HG03045 (cell line): ENCODE data around the gene GALNT5.
"Not testable (repeated sequence)": the region's sequence is repeated elsewhere in the genome, so short reads cannot be mapped to it uniquely, and the experiment has no call there.

ENCODE experiments used
- ATAC-seq: cut with Tn5 transposase; IDR thresholded peaks from one replicate; pipeline ENCODE4 v1.9.1; 2021; ENCODE audit warnings: mild to moderate bottlenecking, moderate library complexity; ENCODE audit not compliant: unreplicated experiment

The GALNT5 gene

DNA sequence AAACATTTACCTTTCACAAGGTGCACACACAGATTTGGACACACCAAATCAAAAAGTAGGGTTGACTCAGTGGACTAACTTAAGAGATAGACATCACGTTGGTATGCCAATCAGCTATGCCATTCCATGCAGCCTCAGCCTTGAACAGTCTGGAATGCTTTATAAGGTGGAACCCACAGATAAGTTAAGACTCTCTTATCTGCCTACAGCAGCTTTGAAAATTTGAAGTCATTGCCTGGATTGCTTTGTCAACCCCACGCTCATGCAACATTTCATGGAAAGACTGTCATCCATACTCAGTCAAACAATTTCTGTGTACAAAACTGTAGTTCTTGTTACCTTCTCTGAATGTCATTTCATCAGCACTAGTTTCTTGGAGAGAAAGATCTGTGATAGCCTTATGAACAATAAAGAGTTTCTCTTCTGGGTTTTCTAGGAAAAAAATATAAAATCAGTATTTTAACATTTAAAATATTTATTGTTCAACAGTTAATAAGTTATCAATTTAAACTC is 66.9 kb downstream of the GALNT5 start:
- ATAC-seq: no peak

- no peak for ATAC-seq
Observed at GRCh38 chr2:157325786-157326185, 68.3 kb downstream of the GALNT5 start, which contains the start of gene ERMN. Gene ERMN, minus strand, starts transcription at chr2:157325824. Its CDS starts 182 bp downstream, at chr2:157325642.

DNA sequence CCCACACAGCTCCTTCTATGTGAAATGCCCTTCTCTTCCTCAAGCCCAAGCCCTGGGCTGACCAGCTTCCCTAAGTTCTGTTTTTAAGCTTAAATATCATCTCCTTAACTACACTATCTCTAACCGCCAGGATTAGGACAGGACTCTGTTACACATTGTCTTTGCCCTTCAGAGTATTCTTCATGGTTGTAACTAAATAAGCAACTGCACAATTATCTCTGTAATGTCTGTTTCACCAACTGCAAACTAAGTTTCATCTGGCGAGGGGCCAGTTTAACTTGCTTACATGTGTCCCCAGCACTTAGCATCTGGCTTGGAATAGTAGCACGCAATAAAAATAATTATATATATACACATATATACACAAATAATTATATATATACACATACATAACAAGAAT is 69.2 kb downstream of the GALNT5 start:
- ATAC-seq: no peak

- peak; percentile 28 for ATAC-seq
Observed at GRCh38 chr2:157327200-157327599, 69.7 kb downstream of the GALNT5 start.

GRCh38 chr2:157327621-157328500 is 70.4 kb downstream of the GALNT5 start:
- ATAC-seq: peak; percentile 97

DNA sequence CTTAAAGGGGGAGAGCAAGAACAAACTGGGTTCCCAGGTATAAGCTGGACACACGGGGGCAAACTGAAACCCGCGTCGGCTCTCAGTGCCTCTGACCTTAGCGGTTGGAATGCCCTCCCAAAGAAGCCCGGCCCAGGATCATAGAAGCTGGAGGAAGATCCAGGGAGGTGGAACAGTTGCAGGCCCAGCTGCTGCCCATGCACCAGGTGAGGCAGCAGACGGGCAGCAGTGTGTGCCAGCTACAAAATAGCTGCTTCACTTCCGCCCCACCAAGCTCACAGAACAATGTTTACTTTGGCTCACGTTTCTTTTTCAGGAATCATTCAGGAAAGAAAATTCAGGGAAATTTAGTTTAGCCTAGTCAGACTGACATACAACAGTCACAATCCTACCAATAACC is 72.0 kb downstream of the GALNT5 start:
- ATAC-seq: no peak

DNA sequence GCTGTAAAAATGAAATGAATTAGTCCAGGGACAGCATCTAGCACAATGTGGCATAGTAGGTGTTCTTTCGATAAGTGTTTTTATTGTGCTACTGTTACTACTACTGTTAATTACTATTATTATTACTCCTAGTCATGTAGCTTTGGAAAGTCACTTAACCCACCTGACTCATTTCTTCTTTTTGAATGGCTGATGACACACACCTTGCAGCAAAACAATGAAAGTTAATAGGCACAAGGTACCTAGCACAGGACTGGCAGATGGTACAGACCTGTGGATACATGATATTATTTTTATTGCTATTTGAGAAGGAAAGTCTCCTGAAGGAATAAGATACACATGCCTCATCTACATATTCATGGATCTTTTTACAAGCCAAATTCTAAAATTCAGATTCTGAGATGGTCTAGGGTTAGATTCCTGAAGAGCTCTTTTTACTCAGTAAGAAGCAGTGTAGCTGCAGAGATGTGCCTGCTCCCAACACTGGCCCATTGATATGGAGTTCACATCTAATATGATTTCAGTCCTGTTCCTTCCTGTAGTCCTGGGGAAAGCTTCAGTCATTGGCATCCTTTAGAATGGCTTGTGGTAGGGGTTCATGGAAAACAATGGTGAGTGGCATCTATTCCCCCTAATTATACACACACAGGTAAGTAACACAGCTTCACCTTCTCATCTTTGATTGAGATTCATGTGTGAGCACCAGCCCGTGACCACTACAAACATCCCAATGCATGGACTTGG is 76.0 kb downstream of the GALNT5 start:
- ATAC-seq: no peak

DNA sequence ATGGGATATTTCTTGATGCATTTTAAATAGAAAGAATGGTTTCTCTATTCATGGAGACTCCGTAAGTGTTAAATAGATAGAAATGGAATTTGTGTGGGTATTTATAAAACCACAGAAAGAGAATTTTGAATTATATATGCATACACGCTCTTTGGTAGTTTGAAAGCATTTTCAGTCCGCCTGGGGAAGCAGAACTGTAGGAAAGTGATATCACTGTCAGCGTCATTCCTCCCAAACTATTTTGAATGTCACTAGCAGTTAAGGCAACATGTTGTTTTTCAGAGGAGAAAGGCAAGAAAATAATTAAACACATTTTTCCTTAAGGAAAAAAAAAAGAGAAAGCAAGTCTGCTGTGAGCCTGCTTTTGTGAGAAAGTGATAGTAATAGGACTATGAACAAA is 76.8 kb downstream of the GALNT5 start:
- no peak for ATAC-seq

DNA sequence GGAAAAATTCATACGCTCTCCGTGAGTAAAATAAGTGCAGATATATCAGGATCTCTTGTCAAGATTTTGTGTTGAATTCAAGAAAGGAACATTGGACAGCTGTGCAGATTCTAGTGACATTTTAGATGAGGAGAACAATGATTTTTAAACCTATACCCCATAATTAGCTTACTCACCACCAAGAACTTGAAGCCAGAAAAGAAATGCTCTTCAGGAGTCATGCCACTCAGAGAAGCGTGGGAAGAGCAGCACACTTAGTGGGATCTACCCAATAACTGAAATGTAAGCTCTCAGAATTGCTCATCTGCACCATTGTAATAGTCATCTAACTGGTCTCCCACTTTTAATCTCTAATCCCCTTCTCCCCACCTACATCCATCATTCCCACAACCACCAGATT is 77.3 kb downstream of the GALNT5 start:
- no peak for ATAC-seq

DNA sequence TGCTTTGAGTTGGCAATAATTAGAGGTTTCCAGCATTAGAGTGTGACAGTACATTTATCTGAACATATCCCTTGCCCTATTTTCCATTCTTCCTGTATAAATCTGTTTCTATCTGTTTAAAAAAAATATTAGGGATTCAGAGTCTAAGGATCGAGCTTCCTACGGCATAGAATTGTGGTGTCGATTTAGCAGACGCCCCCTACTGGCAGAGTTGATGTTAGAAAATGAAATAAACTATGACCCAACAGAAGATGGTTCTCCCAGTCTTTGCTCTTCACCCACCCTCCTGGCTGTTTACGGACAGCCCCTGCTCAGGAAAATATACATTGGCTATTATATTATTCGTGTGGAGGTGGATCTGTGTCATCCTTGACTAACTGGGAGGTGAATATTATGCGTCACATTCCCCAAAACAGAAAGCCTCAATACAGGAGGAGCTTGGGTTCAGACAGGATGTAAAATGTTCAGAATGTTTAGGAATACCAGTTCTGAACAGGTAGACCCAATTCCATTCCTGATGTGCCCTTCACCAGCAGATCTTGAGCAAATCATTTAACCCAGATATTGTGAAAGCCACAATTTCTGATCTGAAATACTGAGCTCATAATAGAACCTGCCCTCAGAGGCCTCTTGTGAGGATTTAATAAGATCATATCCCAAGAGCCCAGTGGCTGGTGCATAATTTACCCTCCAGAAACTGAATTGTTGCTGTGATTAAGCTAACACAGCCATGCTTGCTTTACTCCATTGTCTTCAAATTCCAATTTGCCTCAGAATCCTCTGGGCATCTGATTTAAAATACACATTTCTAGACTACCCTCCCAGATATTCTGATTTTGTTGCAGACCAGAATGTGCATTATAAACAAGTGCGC is 78.9 kb downstream of the GALNT5 start:
- no peak for ATAC-seq

DNA sequence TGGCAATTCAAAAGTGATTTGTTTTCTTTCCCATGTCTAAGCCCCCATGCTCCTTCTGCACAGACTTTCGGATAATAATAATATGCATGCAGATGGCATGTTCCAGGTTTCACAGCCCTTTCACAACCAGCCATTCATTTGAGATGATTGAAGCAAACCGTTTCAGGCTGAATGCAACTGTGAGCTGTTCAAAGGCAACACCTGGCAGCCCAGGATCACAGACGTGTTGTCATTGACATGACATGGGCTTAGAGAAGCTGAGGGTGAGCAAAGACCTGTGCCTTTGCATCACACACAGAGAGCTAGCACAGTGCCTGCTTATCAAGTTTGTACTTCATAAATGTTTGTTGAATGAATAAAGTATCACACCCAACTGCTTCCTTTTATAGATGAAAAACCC is 80.5 kb downstream of the GALNT5 start:
- ATAC-seq: no peak

DNA sequence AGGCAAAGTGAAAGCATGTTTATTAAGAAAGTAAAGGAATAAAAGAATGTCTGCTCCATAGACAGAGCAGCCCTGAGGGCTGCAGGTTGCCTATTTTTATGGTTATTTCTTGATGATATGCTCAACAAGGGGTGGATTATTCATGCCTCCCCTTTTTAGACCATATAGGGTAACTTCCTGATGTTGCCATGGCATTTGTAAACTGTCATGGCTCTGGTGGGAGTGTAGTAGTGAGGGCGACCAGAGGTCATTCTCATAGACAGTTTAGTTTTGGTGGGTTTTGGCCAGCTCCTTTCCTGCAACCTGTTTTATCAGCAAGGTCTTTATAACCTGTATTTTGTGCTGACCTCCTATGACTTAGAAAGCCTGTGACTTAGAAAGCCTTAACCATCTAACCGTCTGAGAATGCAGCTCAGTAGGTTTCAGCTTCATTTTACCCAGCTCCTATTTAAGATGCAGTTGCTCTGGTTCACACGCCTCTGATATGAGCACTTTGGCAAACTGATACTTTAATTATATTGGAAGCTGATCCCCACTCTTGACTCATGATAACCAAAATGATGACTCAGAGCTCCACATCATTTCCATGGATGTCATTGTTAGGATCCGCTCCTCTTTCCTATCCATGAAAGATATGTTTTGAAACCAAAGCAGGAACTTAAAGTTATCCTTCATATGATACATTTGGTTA is 82.6 kb downstream of the GALNT5 start:
- no peak for ATAC-seq

- ATAC-seq: not testable (repeated sequence)
Observed at GRCh38 chr2:157341381-157341780, 83.9 kb downstream of the GALNT5 start.

DNA sequence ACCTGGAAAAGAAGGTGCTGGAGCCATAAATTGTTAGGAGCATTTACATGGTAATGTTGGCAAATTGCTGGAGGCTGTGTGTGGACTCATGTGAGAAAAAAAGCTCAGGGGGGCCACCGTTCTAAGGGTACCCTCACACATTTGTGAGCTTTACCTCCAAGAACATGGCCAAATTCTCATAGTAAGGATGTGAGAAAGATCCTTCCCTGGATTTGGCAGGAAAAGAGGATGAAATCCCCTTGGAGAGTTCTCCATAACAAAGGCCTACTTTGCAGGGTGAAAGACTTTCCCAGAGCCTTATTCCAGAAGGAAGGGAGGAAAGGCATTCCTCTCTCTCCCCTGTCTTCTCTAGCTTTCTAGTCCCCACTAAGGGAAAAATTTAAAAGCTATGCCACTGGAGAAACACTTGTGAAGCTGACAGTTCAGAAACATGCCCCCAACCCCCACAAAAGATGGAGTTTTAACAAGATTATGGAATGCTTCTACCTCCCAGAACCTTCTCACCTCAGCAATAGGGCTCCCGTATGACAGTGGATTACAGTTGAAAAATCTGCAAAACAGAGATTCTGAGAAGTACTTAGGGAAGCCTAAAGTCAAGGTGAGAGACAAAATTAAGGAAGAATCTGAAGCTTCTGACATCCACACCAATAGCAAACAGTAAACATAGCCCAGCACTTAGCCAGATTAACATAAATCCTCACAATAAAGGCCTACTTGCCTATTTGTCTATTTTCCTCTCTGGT is 88.3 kb downstream of the GALNT5 start:
- no peak for ATAC-seq

DNA sequence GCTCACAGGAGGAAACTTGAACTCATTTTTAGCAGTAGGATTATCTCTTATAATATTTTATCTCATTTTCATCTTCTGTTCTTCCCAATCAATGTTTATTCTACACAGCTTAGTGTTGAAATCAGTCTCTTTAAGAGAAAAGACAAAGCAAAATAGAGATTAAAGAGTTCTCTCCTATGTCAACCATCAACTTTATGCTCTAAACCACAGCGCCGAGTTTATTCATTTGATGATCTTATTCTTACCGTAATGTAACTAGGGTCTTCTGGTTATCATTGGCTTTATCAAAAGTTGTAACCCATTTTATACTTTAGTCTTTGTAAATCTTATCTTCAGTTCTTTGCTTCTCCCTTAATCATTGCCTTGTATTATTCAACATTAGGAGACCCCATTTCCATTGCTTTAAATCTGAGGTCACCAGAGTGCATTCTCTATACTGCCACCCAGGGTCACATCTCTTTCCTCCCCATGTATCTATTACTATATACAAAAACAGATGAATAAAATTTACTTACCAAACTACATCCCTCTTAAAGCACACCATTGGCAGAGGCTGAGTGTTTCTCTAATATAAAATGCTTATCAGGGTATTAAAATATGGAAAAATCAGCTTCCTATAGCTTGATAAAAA is 90.9 kb downstream of the GALNT5 start:
- ATAC-seq: no peak

DNA sequence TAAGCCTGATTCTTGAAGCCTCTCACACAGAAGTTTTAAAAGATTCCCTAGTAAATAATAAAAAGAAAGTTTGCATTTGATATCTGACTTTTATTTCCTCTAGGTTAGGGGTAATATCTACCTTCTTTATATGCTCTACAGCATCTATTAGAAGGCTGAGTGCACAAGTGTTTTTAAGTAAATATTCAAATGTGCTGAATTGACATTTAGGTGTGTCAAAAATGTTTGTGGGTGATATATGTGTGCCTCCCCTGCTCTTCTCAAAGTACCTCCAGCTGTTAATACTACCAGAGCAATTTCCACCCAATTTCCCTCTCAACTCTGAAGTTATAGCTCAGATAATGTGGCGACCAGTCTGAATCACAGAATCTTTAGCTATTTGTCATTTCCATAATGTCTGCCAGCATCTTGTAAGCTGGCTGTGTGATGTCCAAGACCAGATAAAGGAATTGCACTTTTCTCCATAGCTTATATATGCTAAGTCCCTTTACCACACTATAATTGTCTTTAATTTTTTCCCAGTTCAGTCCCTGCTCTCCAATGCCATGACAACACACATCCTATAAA is 92.5 kb downstream of the GALNT5 start:
- ATAC-seq: no peak

DNA sequence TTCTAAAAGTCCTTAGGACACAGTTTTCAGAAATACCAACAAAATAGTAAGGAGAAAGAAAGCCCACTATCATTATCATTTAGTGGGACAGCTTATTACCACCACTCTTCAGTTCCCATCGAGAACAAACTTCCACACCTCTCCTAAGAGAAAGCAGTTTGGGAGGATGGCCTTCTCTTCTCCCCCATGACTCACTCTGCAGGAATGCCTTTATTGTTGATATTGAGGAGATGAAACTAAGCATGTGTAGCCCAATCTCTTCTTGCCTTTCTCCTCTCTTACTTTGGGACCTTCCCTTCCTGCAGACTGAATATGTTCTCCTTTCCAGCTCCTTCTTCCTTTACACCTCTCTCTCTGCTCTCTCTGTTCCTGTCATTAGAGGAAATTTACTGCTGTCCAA is 98.1 kb downstream of the GALNT5 start:
- ATAC-seq: no peak

GRCh38 chr2:157359628-157360027 is 102.1 kb downstream of the GALNT5 start:
- no peak for ATAC-seq

- no peak for ATAC-seq
Observed at GRCh38 chr2:157361526-157361925, 104.0 kb downstream of the GALNT5 start.
